HG03439 (cell line): ENCODE results near the gene CASP4.
"Not testable (repeated sequence)": the region's sequence is repeated elsewhere in the genome, so short reads cannot be mapped to it uniquely, and the experiment has no call there.

Experiments
- ATAC-seq: cut with Tn5 transposase; IDR thresholded peaks from one replicate; pipeline ENCODE4 v1.9.1; 2021; ENCODE audit warnings: mild to moderate bottlenecking, moderate library complexity; ENCODE audit not compliant: unreplicated experiment

CASP4 gene

GRCh38 chr11:104957280-104957679 lies 11.1 kb downstream of the CASP4 start:
- ATAC-seq, result no peak

- no peak for ATAC-seq
Measured at GRCh38 chr11:104956528-104956927, 11.8 kb downstream of the CASP4 start.

GRCh38 chr11:104946907-104947306 lies 21.5 kb downstream of the CASP4 start:
- ATAC-seq, result peak; percentile 87

- no peak for ATAC-seq
Measured at GRCh38 chr11:104944076-104944475, 24.3 kb downstream of the CASP4 start.

GRCh38 chr11:104943561-104943960 lies 24.8 kb downstream of the CASP4 start:
- ATAC-seq, result no peak

GRCh38 chr11:104934594-104934993 lies 33.8 kb downstream of the CASP4 start:
- ATAC-seq, result no peak

- ATAC-seq, result not testable (repeated sequence)
Measured at GRCh38 chr11:104934073-104934472, 34.3 kb downstream of the CASP4 start.

GRCh38 chr11:104928811-104929210 lies 39.6 kb downstream of the CASP4 start:
- ATAC-seq, result no peak

GRCh38 chr11:104926771-104927611 lies 41.4 kb downstream of the CASP4 start:
- ATAC-seq, result no peak

- no peak for ATAC-seq
Measured at GRCh38 chr11:104925850-104926249, 42.5 kb downstream of the CASP4 start.

GRCh38 chr11:104918113-104918824 lies 50.1 kb downstream of the CASP4 start:
- ATAC-seq, result peak; percentile 74

- peak; percentile 32 for ATAC-seq
Measured at GRCh38 chr11:104917271-104918112, 50.9 kb downstream of the CASP4 start.

- no peak for ATAC-seq
Measured at GRCh38 chr11:104916442-104916841, 51.9 kb downstream of the CASP4 start.

GRCh38 chr11:104912102-104912501 lies 56.3 kb downstream of the CASP4 start:
- no peak for ATAC-seq

- peak; percentile 30 for ATAC-seq
Measured at GRCh38 chr11:104908186-104908531, 60.2 kb downstream of the CASP4 start.

- peak; percentile 90 for ATAC-seq
Measured at GRCh38 chr11:104907521-104908185, 60.7 kb downstream of the CASP4 start.

- ATAC-seq, result no peak
Measured at GRCh38 chr11:104905271-104905670, 63.1 kb downstream of the CASP4 start.

- ATAC-seq, result no peak
Measured at GRCh38 chr11:104899226-104899625, 69.1 kb downstream of the CASP4 start.

GRCh38 chr11:104898685-104899013 lies 69.7 kb downstream of the CASP4 start:
- no peak for ATAC-seq

GRCh38 chr11:104897891-104898684 lies 70.3 kb downstream of the CASP4 start, which contains the start of gene CASP12:
Gene CASP12, minus strand, starts transcription at chr11:104898460.
- ATAC-seq, result no peak
